NAMALWA (cell line): ENCODE measurements around the gene MYO5A.
"Not testable (repeated sequence)": the region's sequence is repeated elsewhere in the genome, so short reads cannot be mapped to it uniquely, and the experiment has no call there.

Source experiments
- DNase-seq: peaks from one replicate; pipeline ENCODE4 v3.0.0-alpha.2; 2015; ENCODE audit warnings: low spot score

MYO5A gene

GRCh38 chr15:52463638-52464037 lies 65.0 kb downstream of the MYO5A start:
- no peak for DNase-seq

- DNase-seq = no peak
Measured at GRCh38 chr15:52462806-52463360, 65.8 kb downstream of the MYO5A start.

GRCh38 chr15:52459701-52460100 lies 69.0 kb downstream of the MYO5A start:
- DNase-seq = not testable (repeated sequence)

DNA sequence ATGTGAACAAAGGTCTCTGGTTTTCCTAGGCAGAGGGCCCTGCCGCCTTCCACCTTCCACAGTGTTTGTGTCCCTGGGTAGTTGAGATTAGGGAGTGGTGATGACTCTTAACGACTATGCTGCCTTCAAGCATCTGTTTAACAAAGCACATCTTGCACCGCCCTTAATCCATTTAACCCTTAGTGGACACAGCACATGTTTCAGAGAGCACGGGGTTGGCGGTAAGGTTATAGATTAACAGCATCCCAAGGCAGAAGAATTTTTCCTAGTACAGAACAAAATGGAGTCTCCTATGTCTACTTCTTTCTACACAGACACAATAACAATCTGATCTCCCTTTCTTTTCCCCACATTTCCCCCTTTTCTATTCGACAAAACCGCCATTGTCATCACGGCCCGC lies 69.4 kb downstream of the MYO5A start:
- not testable (repeated sequence) for DNase-seq

DNA sequence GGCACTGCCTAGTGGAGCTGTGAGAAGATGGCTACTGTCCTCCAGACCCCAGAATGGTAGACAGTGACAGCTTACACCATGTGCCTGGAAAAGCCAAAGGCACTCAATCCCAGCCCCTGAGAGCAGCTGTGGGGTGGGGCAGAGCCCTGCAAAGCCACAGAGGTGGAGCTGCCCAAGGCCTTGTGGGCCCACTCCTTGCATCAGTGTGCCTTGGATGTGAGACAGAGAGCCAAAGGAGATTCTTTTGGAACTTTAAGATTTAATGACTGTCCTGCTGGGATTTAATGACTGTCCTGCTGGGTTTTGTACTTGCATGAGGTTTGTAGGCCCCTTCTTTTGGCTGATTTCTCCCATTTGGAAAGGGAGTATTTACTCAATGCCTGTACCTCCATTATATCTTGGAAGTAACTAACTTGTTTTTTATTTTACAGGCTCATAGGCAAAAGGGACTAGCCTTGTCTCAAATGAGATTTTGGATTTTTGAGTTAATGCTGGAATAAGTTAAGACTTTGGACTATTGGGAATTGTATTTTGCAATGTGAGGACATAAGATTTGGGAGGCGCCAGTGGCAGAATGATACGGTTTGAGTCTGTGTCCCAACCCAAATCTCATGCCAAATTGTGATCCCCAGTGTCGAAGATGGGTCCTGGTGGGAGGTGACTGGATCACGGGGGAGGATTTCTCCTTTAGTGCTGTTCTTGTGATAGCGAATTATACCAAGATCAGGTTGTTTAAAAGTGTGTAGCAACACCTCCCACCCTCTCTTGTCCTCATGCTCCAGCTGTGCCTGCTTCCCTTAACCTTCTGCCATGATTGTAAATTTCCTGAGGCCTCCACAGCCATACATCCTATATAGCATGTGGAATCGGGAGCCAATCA lies 80.4 kb downstream of the MYO5A start:
- no peak for DNase-seq

GRCh38 chr15:52445954-52446353 lies 82.7 kb downstream of the MYO5A start:
- no peak for DNase-seq

GRCh38 chr15:52445553-52445952 lies 83.1 kb downstream of the MYO5A start:
- DNase-seq = no peak

- DNase-seq = not testable (repeated sequence)
Measured at GRCh38 chr15:52443205-52443604, 85.5 kb downstream of the MYO5A start.

DNA sequence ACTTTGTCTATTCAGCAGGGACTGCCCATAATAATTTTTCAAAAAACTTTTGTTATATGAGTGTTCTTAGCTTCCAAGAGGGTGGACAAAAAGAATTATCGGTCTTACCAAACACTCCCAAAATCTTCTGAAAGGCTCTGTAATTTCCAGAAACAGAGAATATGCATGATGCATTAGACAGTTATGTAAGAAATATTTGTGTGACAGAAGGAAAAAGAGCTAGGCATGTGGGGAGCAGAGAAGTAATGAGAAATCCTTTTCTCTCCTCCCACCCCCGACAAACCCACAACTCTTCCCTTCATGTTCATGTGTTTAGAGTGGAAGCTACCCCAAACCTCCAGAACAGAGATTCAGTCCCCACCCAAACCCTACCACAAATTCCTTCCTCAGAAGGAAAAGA lies 86.8 kb downstream of the MYO5A start:
- no peak for DNase-seq

DNA sequence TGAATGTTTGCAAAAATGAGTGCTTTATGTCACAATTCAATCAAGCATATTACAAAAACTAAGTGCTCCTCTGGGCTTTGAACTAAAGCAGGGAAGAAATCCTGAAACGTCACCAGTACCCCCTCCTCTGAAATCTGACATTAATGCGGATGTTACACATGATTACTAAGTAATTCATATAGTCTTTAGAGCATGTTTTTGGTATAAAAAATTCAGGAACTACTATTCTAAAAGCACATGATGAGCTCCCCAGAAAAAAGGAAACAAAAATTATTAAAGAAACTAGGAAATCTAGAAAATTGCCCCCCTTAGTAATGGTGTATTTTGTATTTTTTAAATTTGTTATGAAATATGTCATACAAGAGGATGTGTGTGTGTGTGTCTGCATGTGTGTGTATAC lies 87.7 kb downstream of the MYO5A start:
- no peak for DNase-seq

- DNase-seq = no peak
Measured at GRCh38 chr15:52440414-52440813, 88.3 kb downstream of the MYO5A start.

DNA sequence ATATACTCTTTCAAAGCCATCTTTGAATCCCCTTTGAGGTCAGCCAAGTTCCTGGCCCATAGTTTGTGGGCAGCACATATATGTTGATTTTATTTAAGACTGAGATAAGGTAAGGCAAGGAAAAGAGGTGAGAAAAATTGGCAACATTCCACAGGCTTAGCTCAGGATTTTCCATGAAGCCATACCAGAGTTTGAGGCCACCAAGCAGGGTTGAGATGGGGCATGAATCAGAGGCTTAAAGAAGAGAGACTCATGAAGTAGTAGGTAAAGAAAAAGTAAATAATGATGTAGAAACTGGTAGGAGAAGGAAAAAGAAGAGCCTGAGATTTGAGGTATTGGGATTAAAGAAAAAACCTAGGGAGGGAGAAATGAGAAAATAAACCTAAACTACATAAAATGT lies 89.2 kb downstream of the MYO5A start:
- no peak for DNase-seq

DNA sequence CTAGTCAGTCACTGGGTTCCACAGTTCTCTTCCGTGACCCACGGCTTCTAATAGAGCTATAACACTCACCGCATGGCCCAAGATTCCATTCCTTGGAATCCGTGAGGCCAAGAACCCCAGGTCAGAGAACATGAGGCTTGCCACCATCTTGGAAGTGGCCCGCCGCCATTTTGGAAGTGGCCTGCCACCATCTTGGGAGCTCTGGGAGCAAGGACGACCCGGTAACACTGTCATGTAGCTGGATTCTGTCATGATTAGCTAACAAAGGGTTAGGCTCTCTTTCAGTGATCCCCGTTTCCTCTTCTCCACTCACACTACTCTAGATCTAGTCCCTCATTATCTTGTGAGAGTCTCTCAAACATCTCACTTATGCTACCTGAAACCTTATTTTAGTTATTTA lies 89.6 kb downstream of the MYO5A start:
- not testable (repeated sequence) for DNase-seq

- no peak for DNase-seq
Measured at GRCh38 chr15:52438047-52438446, 90.6 kb downstream of the MYO5A start.

DNA sequence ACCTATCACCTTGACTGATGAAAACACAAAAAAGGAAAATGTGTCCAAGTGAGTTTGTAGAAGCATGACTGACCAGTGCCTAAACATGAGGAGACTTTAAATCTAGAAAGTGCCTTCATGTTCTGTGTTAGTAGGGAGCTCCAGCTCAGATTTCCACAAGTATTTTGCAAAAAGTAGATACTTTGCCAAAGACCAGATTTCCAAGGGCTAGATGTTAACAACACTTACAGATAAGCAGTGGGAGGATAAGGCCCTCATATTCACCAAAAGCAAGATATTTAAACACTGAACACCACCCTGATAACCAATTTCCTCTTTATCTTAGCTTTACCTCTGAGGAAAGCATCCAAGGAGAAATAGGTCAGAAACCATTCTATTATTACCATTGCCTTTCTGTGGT lies 91.0 kb downstream of the MYO5A start:
- no peak for DNase-seq

- DNase-seq = no peak
Measured at GRCh38 chr15:52436981-52437380, 91.7 kb downstream of the MYO5A start.

DNA sequence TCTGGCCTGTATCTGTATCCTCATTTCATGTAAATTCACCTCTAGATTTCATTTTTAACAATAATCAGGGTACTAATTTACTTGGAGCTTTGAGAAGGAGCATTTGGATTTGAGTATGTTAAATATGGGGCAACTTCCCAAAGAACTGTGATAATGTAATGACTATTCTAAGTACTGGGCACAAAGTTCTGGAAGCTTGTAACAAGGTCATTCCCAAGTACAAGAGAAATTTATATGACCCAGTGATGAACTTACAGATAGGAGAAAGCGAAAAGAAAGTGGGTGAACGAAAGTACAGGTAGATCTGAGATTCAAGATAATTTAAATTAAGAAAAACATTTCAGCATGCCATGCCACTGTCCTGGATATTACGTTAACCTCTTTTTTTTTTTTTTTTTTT lies 93.8 kb downstream of the MYO5A start:
- DNase-seq = no peak

GRCh38 chr15:52428297-52428696 lies 100.4 kb downstream of the MYO5A start:
- no peak for DNase-seq

DNA sequence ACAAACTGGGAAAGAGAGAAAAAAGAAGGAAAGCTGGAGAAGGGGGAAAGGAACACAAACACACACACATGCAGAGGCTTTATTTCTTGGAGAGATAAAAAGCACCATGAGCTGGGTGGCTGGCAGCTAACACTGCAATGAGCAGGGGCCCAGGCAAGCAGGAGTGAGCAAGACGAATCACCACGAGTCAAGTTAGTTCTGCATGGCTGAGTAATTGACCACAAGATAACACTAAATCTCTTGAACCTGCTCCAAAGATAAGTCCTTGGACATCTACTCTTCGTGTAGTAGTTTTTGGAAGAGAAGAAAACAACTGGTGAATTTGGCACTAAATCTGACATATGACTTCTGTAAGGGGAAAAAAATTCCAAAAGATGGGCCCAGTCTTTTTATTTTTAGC lies 100.9 kb downstream of the MYO5A start:
- DNase-seq = no peak

DNA sequence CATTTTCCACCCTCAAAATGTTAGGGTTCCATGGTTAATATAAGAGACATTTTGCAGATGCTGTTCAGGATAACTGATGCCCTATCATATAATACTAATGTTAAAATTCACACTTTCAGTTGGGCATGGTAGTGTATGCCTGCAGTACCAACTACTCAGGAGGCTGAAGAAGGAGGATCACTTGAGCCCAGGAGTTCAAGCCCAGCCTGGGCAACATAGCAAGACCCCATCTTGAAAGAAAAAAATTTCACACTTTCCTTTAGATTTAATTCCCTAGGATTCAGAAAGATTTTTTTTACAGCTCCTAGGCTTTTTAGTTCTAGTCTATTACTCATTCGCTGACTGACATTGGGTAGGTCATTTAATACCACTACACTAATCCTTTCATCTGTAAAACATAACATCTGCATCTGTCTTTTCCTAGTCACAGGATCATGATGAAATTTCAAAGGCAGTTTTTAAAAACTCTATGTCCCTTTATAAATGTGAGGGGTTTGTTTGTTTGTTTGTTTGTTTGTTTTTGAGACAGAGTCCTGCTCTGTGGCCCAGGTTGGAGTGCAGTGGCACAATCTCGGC lies 103.7 kb downstream of the MYO5A start:
- DNase-seq = no peak

GRCh38 chr15:52423852-52424251 lies 104.8 kb downstream of the MYO5A start:
- no peak for DNase-seq

DNA sequence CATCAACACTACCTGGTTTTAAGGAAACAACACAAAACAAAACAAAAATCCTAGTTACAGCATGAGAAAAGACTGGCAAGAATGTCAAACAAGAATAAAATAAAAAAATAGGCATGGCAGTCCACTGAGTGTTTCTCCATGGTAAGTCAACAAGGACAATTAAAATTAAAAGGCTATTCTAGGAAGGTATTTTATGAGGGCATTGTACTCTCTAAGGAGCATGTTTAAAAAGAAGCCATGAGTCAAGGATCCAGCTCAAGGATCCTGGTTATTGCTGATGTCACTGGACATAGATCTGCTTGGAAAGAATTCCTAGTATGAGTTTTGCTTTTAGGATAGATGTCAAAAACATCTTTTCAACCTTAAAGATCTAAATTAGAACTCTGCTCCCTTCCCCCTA lies 106.7 kb downstream of the MYO5A start:
- no peak for DNase-seq

DNA sequence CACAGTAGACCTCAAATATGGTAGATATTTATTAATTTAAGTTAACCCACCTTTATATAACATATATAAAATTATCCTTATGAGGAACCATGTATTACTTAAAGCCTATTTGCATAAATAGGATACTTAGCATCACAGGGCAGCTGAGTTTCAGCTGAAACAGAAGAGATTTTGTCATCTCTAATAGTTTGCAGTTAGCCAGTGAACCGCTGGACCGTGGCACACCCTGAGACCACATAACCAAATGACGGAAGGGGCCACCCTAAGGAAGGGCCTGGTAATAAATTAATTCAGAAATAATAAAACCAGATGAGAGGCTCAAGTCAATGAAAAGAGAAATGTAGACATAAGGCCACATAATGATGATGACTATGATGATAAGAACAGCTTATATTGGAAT lies 107.7 kb downstream of the MYO5A start:
- peak; percentile 15 for DNase-seq
